Activated CD8-positive, alpha-beta memory T cell treated with anti-CD3 and anti-CD28 coated beads, Interleukin-2, amount 50 U/mL, for 24 hours (primary cell): Measurements from ENCODE around the gene HTRA1.

Experiments used
- DNase-seq: peaks from one replicate; pipeline ENCODE4 v3.0.0-alpha.2; 2020; ENCODE audit errors: extremely low read depth

Gene HTRA1

GRCh38 chr10:122455376-122456079 is 5.8 kb upstream of the HTRA1 start:
- no peak for DNase-seq

- no peak for DNase-seq
These were observed 3.4 kb upstream of the HTRA1 start for GRCh38 chr10:122457934-122458333.

- no peak for DNase-seq
These were observed 2.7 kb upstream of the HTRA1 start for GRCh38 chr10:122458693-122459092.

- no peak for DNase-seq
These were observed 1.6 kb upstream of the HTRA1 start for GRCh38 chr10:122459561-122460273.

- no peak for DNase-seq
These were observed 461 bp upstream of the HTRA1 start for GRCh38 chr10:122460891-122461293.

GRCh38 chr10:122461729-122462532 is 578 bp downstream of the HTRA1 start:
- DNase-seq, result no peak

- no peak for DNase-seq
These were observed 1.4 kb downstream of the HTRA1 start for GRCh38 chr10:122462533-122463465.

- no peak for DNase-seq
These were observed 2.3 kb downstream of the HTRA1 start for GRCh38 chr10:122463466-122464249.

GRCh38 chr10:122464250-122464510 is 2.8 kb downstream of the HTRA1 start:
- DNase-seq, result no peak

- DNase-seq, result no peak
These were observed 3.2 kb downstream of the HTRA1 start for GRCh38 chr10:122464586-122464985.

- DNase-seq, result no peak
These were observed 4.2 kb downstream of the HTRA1 start for GRCh38 chr10:122465401-122466040.

GRCh38 chr10:122466951-122467381 is 5.6 kb downstream of the HTRA1 start:
- no peak for DNase-seq

GRCh38 chr10:122467701-122468100 is 6.3 kb downstream of the HTRA1 start:
- no peak for DNase-seq

- DNase-seq, result no peak
These were observed 7.1 kb downstream of the HTRA1 start for GRCh38 chr10:122468307-122468925.

- no peak for DNase-seq
These were observed 7.8 kb downstream of the HTRA1 start for GRCh38 chr10:122468926-122469781.

GRCh38 chr10:122469848-122470247 is 8.5 kb downstream of the HTRA1 start:
- DNase-seq, result no peak

- DNase-seq, result no peak
These were observed 10.3 kb downstream of the HTRA1 start for GRCh38 chr10:122471531-122472177.

GRCh38 chr10:122473116-122473515 is 11.8 kb downstream of the HTRA1 start:
- no peak for DNase-seq
